Measurements from ENCODE around the gene ST7L.

The ST7L gene

GRCh38 chr1:112636056-112636455 lies 17.1 kb upstream of the ST7L start:
- H3K4me2 ChIP-seq (ENCODE audit: low read depth, low read length) = no peak overlapping the region
- H3K27ac ChIP-seq (ENCODE audit: low read length) = no peak overlapping the region
- H4K20me1 ChIP-seq (ENCODE audit: insufficient read depth, low read length) = peaks cover 44% of the 10 kb centered on the region
- H3K9me2 ChIP-seq (replicated peaks; ENCODE audit: insufficient read depth, low read length) = no peaks in the 10 kb centered on the region
- no peaks in the 10 kb centered on the region for H3K27me3 ChIP-seq (replicated peaks; ENCODE audit: insufficient read depth, low read length)
- no peaks in the 10 kb centered on the region for H3K9me3 ChIP-seq (replicated peaks; ENCODE audit: insufficient read depth, low read length)
- H3K4me3 ChIP-seq (ENCODE audit: low read length) = no peak overlapping the region
- no peak overlapping the region for H3K9ac ChIP-seq (ENCODE audit: low read length)
- H3K36me3 ChIP-seq (replicated peaks; ENCODE audit: insufficient read depth, low read length) = no peaks in the 10 kb centered on the region
- no peak for DNase-seq
- H2AFZ ChIP-seq (ENCODE audit: low read length) = no peak overlapping the region
- no peaks in the 10 kb centered on the region for H3F3A ChIP-seq (ENCODE audit: insufficient read depth, low read length)
- H3K4me1 ChIP-seq (ENCODE audit: low read length) = no peaks in the 10 kb centered on the region
- TF ChIP-seq CTCF (IDR thresholded peaks at IDR 0.05; ENCODE audit: low read length) = no peak
- TF ChIP-seq EZH2phosphoT487 (IDR thresholded peaks at IDR 0.05; ENCODE audit: low read length) = no peak
- no peak for TF ChIP-seq EZH2 (optimal IDR thresholded peaks at IDR 0.05; ENCODE audit: low read depth, low read length)
- H3K79me2 ChIP-seq (ENCODE audit: low read length) = peaks cover 82% of the 10 kb centered on the region

GRCh38 chr1:112634367-112634766 lies 15.4 kb upstream of the ST7L start:
- H3K27me3 ChIP-seq (replicated peaks; ENCODE audit: insufficient read depth, low read length) = no peaks in the 10 kb centered on the region
- H3K4me3 ChIP-seq (ENCODE audit: low read length) = no peak overlapping the region
- no peaks in the 10 kb centered on the region for H3K9me3 ChIP-seq (replicated peaks; ENCODE audit: insufficient read depth, low read length)
- H3F3A ChIP-seq (ENCODE audit: insufficient read depth, low read length) = no peaks in the 10 kb centered on the region
- H3K9me2 ChIP-seq (replicated peaks; ENCODE audit: insufficient read depth, low read length) = no peaks in the 10 kb centered on the region
- H3K4me1 ChIP-seq (ENCODE audit: low read length) = no peaks in the 10 kb centered on the region
- DNase-seq = no peak
- H4K20me1 ChIP-seq (ENCODE audit: insufficient read depth, low read length) = peaks cover 54% of the 10 kb centered on the region
- H3K27ac ChIP-seq (ENCODE audit: low read length) = no peak overlapping the region
- TF ChIP-seq EZH2phosphoT487 (IDR thresholded peaks at IDR 0.05; ENCODE audit: low read length) = no peak
- H3K4me2 ChIP-seq (ENCODE audit: low read depth, low read length) = no peak overlapping the region
- no peak overlapping the region for H3K9ac ChIP-seq (ENCODE audit: low read length)
- H3K36me3 ChIP-seq (replicated peaks; ENCODE audit: insufficient read depth, low read length) = no peaks in the 10 kb centered on the region
- H3K79me2 ChIP-seq (ENCODE audit: low read length) = peaks cover 96% of the 10 kb centered on the region
- H2AFZ ChIP-seq (ENCODE audit: low read length) = no peak overlapping the region

GRCh38 chr1:112633628-112634027 lies 14.7 kb upstream of the ST7L start:
- H3F3A ChIP-seq (ENCODE audit: insufficient read depth, low read length) = no peaks in the 10 kb centered on the region
- no peaks in the 10 kb centered on the region for H3K27me3 ChIP-seq (replicated peaks; ENCODE audit: insufficient read depth, low read length)
- peaks cover 56% of the 10 kb centered on the region for H4K20me1 ChIP-seq (ENCODE audit: insufficient read depth, low read length)
- H3K9ac ChIP-seq (ENCODE audit: low read length) = no peak overlapping the region
- H3K9me3 ChIP-seq (replicated peaks; ENCODE audit: insufficient read depth, low read length) = no peaks in the 10 kb centered on the region
- H3K27ac ChIP-seq (ENCODE audit: low read length) = no peak overlapping the region
- no peak overlapping the region for H2AFZ ChIP-seq (ENCODE audit: low read length)
- H3K36me3 ChIP-seq (replicated peaks; ENCODE audit: insufficient read depth, low read length) = no peaks in the 10 kb centered on the region
- H3K79me2 ChIP-seq (ENCODE audit: low read length) = peaks cover 98% of the 10 kb centered on the region
- no peaks in the 10 kb centered on the region for H3K9me2 ChIP-seq (replicated peaks; ENCODE audit: insufficient read depth, low read length)
- DNase-seq = no peak
- H3K4me1 ChIP-seq (ENCODE audit: low read length) = no peaks in the 10 kb centered on the region
- no peak overlapping the region for H3K4me3 ChIP-seq (ENCODE audit: low read length)
- H3K4me2 ChIP-seq (ENCODE audit: low read depth, low read length) = no peak overlapping the region
- TF ChIP-seq EZH2phosphoT487 (IDR thresholded peaks at IDR 0.05; ENCODE audit: low read length) = no peak
- TF ChIP-seq EZH2 (optimal IDR thresholded peaks at IDR 0.05; ENCODE audit: low read depth, low read length) = no peak
- TF ChIP-seq CTCF (IDR thresholded peaks at IDR 0.05; ENCODE audit: low read length) = no peak

- TF ChIP-seq EZH2 (optimal IDR thresholded peaks at IDR 0.05; ENCODE audit: low read depth, low read length) (no peak), CTCF (IDR thresholded peaks at IDR 0.05; ENCODE audit: low read length) (no peak), EZH2phosphoT487 (IDR thresholded peaks at IDR 0.05; ENCODE audit: low read length) (no peak)
- H3K9me2 ChIP-seq (replicated peaks; ENCODE audit: insufficient read depth, low read length) = no peaks in the 10 kb centered on the region
- no peak overlapping the region for H3K4me2 ChIP-seq (ENCODE audit: low read depth, low read length)
- peaks cover 51% of the 10 kb centered on the region for H4K20me1 ChIP-seq (ENCODE audit: insufficient read depth, low read length)
- no peak for DNase-seq
- H3K9ac ChIP-seq (ENCODE audit: low read length) = no peak overlapping the region
- H2AFZ ChIP-seq (ENCODE audit: low read length) = no peak overlapping the region
- no peaks in the 10 kb centered on the region for H3F3A ChIP-seq (ENCODE audit: insufficient read depth, low read length)
- H3K4me3 ChIP-seq (ENCODE audit: low read length) = no peak overlapping the region
- no peaks in the 10 kb centered on the region for H3K9me3 ChIP-seq (replicated peaks; ENCODE audit: insufficient read depth, low read length)
- peaks cover 99% of the 10 kb centered on the region for H3K79me2 ChIP-seq (ENCODE audit: low read length)
- no peak overlapping the region for H3K27ac ChIP-seq (ENCODE audit: low read length)
- H3K27me3 ChIP-seq (replicated peaks; ENCODE audit: insufficient read depth, low read length) = no peaks in the 10 kb centered on the region
- no peaks in the 10 kb centered on the region for H3K4me1 ChIP-seq (ENCODE audit: low read length)
- H3K36me3 ChIP-seq (replicated peaks; ENCODE audit: insufficient read depth, low read length) = no peaks in the 10 kb centered on the region
Observed at GRCh38 chr1:112629256-112629655, 10.3 kb upstream of the ST7L start.
